NCI-H1105 treated with DMSO at 0.1 percent for 48 hours (cell line): Measurements from ENCODE around the gene C21orf58.

Source experiments
- DNase-seq: peaks from one replicate; lab custom pipeline; 2025; lab: John Stamatoyannopoulos, UW

Gene C21orf58

DNA sequence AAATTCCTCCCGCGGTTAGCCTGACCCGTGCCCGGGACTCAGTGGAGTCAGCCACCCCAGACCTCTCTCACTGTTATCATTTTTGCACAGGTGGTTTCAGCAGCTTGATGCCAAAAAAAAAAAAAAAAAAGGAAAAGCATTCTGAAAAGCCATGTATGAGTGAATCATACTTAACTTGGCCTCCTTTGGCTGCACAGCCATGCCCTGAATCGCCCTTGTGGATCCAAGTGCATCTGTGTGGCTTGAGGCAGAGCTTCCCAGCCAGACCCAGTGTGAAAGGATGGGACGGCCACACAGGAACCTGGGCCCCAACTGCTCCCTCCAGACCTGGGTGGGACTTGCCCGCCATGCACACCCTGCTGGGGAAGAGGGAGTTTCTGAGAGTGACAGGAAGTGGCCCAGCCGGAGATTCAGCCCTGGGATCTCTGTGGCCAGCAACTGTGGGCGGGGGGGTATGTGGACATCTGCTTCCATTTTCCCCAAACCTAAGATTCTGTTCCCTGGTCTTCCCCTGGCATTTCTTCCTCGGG, 29.0 kb downstream of the C21orf58 start:
- no peak for DNase-seq

DNA sequence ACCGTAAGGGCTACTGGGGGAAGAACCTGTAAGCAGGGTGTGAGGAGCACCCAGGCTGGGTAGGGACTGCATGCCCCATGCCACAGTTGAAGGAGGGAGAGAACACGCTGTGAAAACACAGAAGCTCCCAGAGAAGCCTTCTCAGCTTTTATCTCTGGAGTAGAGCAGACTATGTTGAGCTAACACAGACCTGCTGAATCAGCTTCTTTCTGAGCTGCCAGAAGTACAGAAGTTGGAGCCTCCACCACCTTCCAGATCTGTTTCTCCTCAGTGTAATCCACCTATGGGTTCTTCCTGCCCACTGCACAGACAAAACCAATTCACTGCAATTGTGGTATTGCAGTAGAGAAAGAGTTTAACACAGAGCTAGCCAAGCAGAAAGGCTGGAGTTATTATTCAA, 32.1 kb downstream of the C21orf58 start:
- DNase-seq = no peak

DNA sequence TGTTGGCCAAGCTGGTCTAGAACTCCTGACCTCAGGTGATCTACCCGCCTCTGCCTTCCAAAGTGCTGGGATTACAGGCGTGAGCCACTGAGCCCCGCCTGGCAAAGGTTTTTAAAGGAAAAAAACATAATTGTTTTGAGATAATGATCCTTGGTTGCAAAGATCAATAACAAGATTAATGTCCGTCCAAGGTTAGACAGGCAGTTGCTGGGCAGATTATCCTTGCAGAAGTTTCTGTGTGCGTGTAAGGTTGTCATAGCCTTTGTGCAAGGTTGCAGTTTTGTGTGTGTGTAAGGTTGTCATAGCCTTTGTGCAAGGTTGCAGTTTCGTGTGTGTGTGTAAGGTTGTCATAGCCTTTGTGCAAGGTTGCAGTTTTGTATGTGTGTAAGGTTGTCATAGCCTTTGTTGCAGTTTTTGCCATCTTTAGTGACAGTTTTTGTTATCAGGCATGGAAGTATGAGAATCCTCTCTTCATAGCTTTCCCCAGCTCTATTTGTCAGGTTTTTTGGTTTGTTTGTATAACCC, 34.0 kb downstream of the C21orf58 start:
- no peak for DNase-seq

GRCh38 chr21:46287541-46287940, 36.1 kb downstream of the C21orf58 start:
- DNase-seq = no peak

- DNase-seq = no peak
Observed at GRCh38 chr21:46286648-46287002, 37.0 kb downstream of the C21orf58 start.

- DNase-seq = peak; percentile 85
Observed at GRCh38 chr21:46285761-46286647, 37.7 kb downstream of the C21orf58 start, which contains the start of gene YBEY. Gene YBEY, plus strand, starts transcription at chr21:46286342. Its CDS starts 572 bp downstream, at chr21:46286914.

GRCh38 chr21:46285206-46285661, 38.4 kb downstream of the C21orf58 start, which contains the start of gene MCM3AP:
Gene MCM3AP, minus strand, starts transcription at chr21:46285611. Its CDS starts 325 bp downstream, at chr21:46285286.
- DNase-seq = no peak

DNA sequence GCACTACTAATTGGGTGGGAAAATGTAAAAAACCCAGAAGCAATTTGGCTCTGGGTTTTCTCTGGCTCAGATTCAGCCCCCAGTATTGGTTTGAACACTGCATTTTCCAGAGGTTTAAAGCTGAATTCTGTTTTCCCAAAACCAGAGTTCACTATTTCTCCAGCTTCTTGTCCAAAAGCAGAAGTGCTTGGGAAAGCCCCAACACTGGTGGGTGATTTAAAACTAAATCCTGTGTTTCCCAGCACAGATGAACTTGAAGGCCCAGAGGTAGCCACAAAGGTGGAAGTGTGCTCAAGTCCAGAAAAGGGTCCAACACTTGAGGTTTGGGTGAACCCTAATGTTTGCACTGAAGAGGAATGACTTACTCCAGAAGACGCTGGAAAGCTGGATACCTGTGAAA, 38.9 kb downstream of the C21orf58 start:
- DNase-seq = no peak

GRCh38 chr21:46284077-46284644, 39.5 kb downstream of the C21orf58 start:
- no peak for DNase-seq

DNA sequence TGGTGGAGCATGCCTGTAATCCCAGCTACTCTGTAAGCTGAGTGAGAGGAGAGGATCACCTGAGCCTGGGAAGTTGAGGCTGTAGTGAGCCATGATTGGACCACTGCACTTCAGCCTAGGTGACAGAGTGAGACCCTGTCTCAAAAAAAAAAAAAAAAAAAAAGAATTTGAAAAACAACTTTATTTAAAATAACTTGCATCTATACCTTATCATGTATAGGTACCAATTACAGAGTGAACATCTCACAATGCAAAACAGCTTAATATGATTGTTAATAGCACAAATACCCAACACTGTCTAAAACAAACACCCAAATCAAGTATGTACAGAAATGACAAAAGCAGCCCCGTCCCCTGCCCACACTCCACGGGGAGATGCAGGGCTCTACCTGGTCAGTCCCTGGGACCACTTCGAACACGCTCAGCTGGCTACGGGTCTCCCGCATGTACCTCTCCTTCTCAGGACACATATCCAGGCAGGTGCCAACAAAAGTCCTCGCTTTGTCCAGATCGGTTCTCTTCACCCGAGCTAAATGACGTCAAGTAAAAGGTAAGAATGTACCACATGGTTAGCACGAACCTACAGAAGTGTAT, 48.8 kb downstream of the C21orf58 start:
- no peak for DNase-seq

DNA sequence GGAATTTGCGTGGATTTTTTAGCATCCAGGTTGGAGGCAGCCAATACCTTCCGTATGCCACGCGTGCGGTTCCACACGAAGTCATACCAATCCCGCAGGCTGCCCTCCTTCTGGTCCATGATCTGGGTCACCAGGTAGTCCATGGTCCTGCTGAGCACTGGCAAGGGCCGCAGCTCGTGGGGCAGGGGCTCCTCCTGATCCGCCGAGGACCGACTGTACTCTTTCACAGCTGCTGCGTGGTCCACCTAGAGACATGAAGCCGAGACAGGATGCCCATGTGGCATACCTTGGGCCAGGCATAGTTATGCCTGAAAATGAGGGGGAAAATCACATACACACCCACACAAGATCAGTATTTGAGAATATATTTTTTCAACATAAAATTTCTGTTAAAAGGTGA, 50.3 kb downstream of the C21orf58 start:
- DNase-seq = no peak

- no peak for DNase-seq
Observed at GRCh38 chr21:46269466-46269865, 54.2 kb downstream of the C21orf58 start.

GRCh38 chr21:46268371-46268770, 55.3 kb downstream of the C21orf58 start:
- no peak for DNase-seq

DNA sequence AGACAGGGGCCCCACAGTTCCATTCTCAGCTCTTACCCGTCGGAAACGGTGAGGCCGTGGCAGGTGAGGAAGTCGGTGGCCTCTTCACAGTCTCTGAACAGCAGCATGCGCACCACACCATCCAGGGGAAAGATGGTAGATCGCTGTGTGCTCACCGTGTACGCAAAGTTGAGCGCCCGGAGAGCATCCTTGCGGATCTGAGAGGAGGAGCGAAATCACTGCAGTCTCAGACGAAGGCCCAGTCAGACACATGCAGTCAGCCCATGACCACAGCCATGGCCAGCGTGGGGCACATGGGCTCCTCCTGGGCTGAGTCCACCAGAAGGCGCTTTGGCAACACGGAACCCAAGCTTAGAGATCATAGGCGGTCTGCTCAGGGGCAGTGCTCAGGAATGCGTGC, 56.7 kb downstream of the C21orf58 start:
- no peak for DNase-seq

DNA sequence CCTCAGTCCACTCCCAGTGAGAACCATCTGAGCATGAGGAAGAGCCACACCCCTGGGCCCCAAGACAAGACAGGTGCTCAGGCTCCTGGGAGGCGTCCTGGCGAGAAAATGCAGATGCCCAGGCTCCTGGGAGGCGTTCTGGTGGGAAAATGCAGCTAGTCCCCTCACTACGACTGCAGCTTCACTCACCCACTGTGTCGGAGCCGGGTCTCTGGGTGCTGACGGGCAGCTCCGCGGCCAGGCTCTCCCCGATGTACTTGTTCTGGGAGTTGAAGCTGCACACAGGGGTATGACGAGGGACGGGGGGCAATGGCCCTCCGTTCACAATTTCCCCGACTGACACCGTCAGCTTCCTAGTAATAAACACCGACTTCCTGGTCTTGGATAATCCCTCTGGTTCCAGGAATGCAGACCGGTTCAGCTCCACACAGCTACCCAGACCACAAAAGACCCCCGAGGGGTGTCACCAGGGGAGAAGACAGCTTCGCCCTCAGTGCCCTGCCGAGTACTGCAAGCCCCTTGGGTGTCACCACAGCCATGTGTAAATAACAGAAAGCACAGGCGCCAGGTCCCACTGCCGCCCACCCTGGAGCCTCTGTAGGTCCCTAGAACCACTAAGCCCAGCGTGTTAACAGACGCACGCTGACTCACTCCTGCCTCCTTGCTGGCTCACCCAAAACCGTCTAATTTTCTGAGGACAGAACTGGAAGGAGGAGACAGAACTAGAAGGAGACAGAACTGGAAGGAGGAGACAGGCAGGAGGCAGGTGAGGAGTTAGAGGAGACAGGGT, 57.7 kb downstream of the C21orf58 start:
- no peak for DNase-seq

DNA sequence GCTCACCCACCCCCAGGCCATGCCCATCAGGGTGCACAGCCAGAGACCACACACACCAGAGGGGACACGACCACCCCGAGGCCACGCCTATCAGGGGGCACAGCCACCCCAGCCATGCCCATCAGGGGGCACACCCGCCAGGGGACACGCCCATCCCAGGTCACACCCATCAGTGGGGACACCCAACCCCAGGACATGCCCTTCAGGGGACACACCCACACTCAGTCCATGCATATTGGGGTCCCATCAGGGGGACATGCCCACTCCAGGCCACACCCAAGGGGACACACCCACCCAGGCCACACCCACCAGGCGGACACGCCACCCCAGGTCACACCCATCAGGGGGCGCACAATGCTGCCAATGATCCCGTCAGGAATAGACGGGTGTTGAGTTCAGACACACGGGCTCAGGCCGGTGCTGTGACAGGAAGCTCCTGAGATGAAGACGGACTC, 59.0 kb downstream of the C21orf58 start:
- DNase-seq = no peak

- DNase-seq = no peak
Observed at GRCh38 chr21:46264046-46264689, 59.5 kb downstream of the C21orf58 start.

DNA sequence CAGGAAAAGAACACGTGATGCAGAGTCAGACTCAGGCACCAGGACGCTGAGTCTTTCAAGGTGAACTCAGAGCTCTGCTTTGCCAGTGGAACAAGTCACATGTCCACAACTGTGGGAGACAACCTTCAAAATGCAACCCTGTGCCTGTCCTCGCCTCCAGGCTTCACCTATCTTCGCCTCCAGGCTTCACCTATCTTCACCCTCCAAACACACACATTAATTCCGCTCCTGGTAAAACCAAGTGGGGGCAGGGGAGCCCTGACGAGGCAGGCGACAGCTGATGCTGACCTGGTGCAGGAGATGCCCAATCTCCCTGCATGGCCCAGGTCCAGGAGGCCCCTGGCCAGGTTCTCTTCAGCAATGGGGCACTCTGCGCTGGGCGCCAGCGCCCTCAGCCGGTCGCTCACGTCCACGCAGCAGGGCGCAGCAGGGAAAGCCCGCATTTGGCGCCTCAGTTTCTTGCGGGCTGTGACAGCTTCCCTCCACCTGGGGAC, 67.1 kb downstream of the C21orf58 start:
- DNase-seq = no peak

DNA sequence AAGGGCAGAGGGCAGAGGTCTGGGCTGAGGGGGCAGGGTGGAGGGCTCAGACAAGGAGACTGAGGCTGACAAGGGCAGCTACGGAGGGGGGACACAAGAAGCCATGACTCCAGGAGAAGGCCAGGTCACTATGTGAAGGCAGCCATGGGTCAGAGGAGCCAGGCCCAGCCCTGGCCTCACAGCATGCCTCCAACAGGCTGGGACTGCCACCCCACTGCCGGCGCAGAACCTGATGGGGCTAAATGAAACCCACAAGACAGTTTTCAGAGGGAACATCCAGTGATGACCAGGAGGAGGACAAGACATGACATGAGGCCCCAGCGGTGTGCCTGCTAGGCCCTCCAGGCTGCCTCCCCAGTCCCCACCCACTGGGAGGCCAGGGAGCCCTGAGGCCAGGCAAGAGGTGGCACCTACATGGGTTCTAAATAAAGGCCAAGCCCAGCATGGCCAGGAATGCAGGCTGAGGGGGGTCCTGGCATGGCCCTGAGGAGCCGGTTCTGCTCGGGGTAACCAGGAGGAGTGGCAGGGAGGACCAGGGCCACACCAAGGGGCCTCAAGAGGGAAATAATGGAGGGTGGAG, 67.8 kb downstream of the C21orf58 start:
- no peak for DNase-seq

GRCh38 chr21:46255166-46255565, 68.5 kb downstream of the C21orf58 start:
- no peak for DNase-seq
